ENCODE results near the gene YY1.
"Not testable (repeated sequence)": the region's sequence is repeated elsewhere in the genome, so short reads cannot be mapped to it uniquely, and the experiment has no call there.

YY1 gene

GRCh38 chr14:100285021-100285912, 46.3 kb downstream of the YY1 start:
- peak; percentile 76 for DNase-seq

GRCh38 chr14:100285913-100286400, 47.0 kb downstream of the YY1 start:
- DNase-seq = no peak

- no peak for DNase-seq
These were observed 47.7 kb downstream of the YY1 start for GRCh38 chr14:100286484-100287191.

- DNase-seq = no peak
These were observed 48.5 kb downstream of the YY1 start for GRCh38 chr14:100287202-100287997.

- DNase-seq = not testable (repeated sequence)
These were observed 49.0 kb downstream of the YY1 start for GRCh38 chr14:100287998-100288295.

- DNase-seq = no peak
These were observed 49.6 kb downstream of the YY1 start for GRCh38 chr14:100288382-100289185.

- DNase-seq = no peak
These were observed 51.1 kb downstream of the YY1 start for GRCh38 chr14:100289916-100290606.

GRCh38 chr14:100290607-100291304, 51.8 kb downstream of the YY1 start:
- DNase-seq = no peak

GRCh38 chr14:100291305-100292075, 52.5 kb downstream of the YY1 start:
- DNase-seq = no peak

- DNase-seq = no peak
These were observed 53.4 kb downstream of the YY1 start for GRCh38 chr14:100292301-100292775.

- DNase-seq = no peak
These were observed 54.0 kb downstream of the YY1 start for GRCh38 chr14:100292776-100293461.

- DNase-seq = no peak
These were observed 54.7 kb downstream of the YY1 start for GRCh38 chr14:100293497-100294212.

- no peak for DNase-seq
These were observed 55.4 kb downstream of the YY1 start for GRCh38 chr14:100294213-100294962.

GRCh38 chr14:100294963-100295330, 56.0 kb downstream of the YY1 start:
- DNase-seq = no peak

GRCh38 chr14:100295376-100296105, 56.6 kb downstream of the YY1 start:
- no peak for DNase-seq

- no peak for DNase-seq
These were observed 57.2 kb downstream of the YY1 start for GRCh38 chr14:100296106-100296651.

- DNase-seq = not testable (repeated sequence)
These were observed 57.8 kb downstream of the YY1 start for GRCh38 chr14:100296729-100297128.
